GM21529 (cell line): ENCODE results near the gene ERGIC2.

ENCODE experiments used
- ATAC-seq: cut with Tn5 transposase; IDR thresholded peaks from one replicate; pipeline ENCODE4 v1.9.1; 2021; ENCODE audit not compliant: unreplicated experiment

Gene ERGIC2

GRCh38 chr12:29376118-29376517 is 4.9 kb downstream of the ERGIC2 start:
- ATAC-seq: no peak

GRCh38 chr12:29374913-29375312 is 6.1 kb downstream of the ERGIC2 start:
- no peak for ATAC-seq

- no peak for ATAC-seq
These were observed 7.0 kb downstream of the ERGIC2 start for GRCh38 chr12:29374012-29374411.

- no peak for ATAC-seq
These were observed 15.9 kb downstream of the ERGIC2 start for GRCh38 chr12:29365091-29365490.

- ATAC-seq: no peak
These were observed 26.0 kb downstream of the ERGIC2 start for GRCh38 chr12:29354954-29355353.

GRCh38 chr12:29350080-29350479 is 30.9 kb downstream of the ERGIC2 start:
- no peak for ATAC-seq

- ATAC-seq: no peak
These were observed 34.1 kb downstream of the ERGIC2 start for GRCh38 chr12:29346769-29347421.

- no peak for ATAC-seq
These were observed 37.8 kb downstream of the ERGIC2 start for GRCh38 chr12:29343022-29343799.

GRCh38 chr12:29337325-29337724 is 43.6 kb downstream of the ERGIC2 start:
- no peak for ATAC-seq

GRCh38 chr12:29334937-29335336 is 46.0 kb downstream of the ERGIC2 start:
- no peak for ATAC-seq

GRCh38 chr12:29333178-29333577 is 47.8 kb downstream of the ERGIC2 start:
- no peak for ATAC-seq

GRCh38 chr12:29329411-29329810 is 51.6 kb downstream of the ERGIC2 start:
- no peak for ATAC-seq

- ATAC-seq: no peak
These were observed 58.8 kb downstream of the ERGIC2 start for GRCh38 chr12:29322157-29322556.

- ATAC-seq: no peak
These were observed 60.5 kb downstream of the ERGIC2 start for GRCh38 chr12:29320295-29321085.

GRCh38 chr12:29317556-29318363 is 63.2 kb downstream of the ERGIC2 start:
- peak; percentile 99 for ATAC-seq

- no peak for ATAC-seq
These were observed 64.2 kb downstream of the ERGIC2 start for GRCh38 chr12:29316752-29317151.

- ATAC-seq: no peak
These were observed 66.6 kb downstream of the ERGIC2 start for GRCh38 chr12:29314416-29314815.

- ATAC-seq: no peak
These were observed 70.1 kb downstream of the ERGIC2 start for GRCh38 chr12:29310899-29311298.

GRCh38 chr12:29309320-29309902 is 71.6 kb downstream of the ERGIC2 start:
- no peak for ATAC-seq

GRCh38 chr12:29306682-29307081 is 74.3 kb downstream of the ERGIC2 start:
- ATAC-seq: no peak

- no peak for ATAC-seq
These were observed 74.7 kb downstream of the ERGIC2 start for GRCh38 chr12:29306266-29306665.
